EH (cell line): Measurements from ENCODE around the gene UBE2D2.
"Not testable (repeated sequence)": the region's sequence is repeated elsewhere in the genome, so short reads cannot be mapped to it uniquely, and the experiment has no call there.

Source experiments
- DNase-seq: peaks from one replicate; pipeline ENCODE4 v3.0.0-alpha.2; 2015; ENCODE audit warnings: low read depth

UBE2D2 gene

DNA sequence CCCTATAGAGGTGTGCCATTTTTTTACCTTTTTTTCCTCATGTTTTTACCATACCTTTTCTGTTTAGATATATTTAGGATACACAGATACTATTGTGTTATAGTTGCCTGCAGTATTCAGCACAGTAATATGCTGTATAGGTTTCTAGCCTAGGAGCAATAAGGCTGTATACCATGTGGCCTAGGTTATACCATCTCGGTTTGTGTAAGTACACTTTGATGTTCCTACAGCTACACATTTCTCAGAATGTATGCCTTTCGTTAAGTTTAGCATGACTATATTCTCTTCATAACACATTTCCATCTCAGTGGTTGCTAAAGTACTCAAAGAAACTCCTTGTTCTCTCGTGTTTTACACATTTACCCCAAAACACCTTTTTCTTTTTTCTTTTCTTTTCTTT is 23.0 kb downstream of the UBE2D2 start:
- DNase-seq = no peak

DNA sequence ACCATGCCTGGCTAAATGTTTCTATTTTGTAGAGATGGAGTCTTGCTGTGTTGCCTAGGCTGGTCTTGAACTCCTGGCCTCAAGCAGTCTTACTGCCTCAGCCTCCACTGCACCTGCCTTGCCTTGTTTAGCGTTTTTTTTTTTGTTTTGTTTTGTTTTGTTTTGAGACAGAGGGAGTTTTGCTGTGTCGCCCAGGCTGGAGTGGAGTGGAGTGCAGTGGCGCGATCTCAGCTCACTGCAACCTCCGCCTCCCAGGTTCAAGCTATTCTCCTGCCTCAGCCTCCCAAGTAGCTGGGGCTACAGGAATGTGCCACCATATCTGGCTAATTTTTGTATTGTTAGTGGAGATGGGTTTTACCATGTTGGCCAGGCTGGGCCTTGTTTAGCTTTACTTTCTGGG is 27.0 kb downstream of the UBE2D2 start:
- not testable (repeated sequence) for DNase-seq

DNA sequence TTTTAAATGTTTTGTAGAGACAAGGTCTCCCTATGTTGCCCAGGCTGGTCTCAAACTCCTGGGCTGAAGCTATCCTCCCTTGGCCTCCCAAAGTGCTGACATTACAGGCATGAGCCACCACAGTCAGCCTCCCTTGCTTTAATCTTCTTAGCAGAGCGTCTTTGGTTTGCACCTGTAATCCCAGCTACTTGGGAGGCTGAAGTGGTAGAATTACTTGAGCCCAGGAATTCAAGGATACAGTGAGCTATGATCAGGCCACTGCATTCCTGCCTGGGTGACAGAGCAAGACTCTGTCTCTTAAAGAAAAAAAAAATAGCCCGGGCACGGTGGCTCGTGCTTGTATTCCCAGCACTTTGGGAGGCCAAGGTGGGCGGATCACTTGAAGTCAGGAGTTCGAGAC is 27.8 kb downstream of the UBE2D2 start:
- DNase-seq = no peak

DNA sequence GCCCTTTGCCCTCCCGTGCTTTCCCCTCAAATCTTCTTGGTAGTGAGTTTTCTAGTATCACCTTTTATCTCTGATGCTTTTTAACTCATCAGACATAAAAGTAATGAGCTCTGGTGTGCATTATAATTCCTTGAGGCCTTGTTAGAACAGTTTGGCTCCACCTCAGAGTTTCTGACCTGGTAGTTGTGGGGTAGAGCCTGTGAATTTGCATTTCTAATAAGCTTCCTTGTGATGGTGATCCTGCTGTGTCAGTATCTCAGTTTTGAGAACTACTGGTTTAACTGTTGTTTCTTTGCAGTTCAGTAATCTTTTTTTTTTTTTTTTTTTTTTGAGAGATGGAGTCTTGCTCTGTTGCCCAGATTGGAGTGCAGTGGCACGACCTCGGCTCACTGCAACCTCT is 31.1 kb downstream of the UBE2D2 start:
- DNase-seq = no peak

DNA sequence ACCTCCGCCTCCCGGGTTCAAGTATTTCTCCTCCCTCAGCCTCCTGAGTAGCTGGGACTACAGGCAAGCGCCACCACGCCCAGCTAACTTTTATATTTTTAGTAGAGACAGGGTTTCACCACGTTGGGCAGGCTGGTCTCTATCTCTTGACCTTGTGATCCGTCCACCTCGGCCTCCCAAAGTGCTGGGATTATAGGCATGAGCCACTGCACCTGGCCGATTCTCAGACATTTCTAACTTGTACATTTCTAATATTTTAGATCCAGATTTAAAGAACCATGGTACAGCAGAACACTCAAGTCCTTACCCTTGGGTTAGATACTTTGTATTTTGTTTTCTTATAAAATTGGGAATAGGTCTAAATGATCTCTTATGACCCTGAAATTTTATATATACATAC is 31.9 kb downstream of the UBE2D2 start:
- DNase-seq = not testable (repeated sequence)

DNA sequence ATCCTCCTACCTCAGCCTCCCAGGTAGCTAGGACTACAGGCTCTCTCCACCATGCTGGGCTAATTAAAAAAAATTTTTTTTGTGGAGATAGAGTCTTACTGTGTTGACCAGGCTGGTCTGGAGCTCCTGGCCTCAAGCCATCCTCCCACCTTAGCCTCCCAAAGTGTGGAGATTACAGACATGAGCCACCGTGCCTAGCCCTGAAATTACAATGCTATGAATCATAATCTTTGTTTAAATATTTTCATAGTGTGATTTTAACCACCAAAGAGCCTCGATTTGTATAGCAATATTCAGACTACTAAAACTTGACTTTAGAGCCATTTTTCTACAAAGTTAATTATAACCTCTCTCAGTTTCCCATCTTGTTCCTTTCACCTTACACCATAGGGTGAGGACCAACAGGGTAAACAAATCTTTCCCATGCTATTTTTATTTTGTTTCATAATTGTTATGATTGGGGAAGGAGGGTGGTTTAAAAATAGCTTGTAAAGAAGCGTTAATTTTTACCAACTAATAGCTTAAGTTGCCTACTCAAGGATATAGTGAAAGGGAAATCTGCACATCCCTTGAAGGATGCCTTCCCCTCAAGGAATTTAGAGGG is 32.7 kb downstream of the UBE2D2 start:
- DNase-seq = peak; percentile 68

DNA sequence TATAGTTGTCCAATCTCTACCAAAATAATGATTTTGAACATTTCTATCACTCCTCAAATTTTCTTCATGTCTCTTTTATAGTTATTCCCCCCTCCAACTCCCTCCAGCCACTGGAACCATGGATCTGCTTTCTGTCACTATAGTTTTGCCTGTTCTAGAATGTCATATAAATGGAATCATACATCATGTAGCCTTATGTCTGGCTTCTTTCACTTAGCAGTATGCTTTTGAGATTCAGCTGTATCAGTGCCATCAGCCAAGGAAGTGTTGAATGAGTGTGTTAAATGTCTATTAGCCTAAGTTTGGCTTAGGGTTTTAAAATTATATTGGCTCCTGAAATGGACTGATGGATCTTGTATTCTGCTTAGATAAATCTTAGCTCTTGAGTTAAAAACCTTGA is 36.0 kb downstream of the UBE2D2 start:
- DNase-seq = no peak

DNA sequence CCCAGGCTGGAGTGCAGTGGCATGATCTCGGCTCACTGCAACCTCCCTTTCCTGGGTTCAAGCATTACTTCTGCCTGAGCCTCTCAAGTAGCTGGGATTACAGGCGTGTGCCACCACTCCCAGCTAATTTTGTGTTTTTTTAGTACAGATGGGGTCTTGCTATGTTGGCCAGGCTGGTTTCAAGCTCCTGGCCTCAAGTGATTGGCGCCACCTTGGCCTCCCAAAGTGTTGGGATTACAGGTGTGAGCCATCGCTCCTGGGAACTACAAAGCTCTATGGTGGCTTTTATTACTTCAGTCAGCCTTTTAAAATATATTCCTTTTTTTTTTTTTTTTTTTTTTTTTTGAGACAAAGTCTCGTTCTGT is 37.4 kb downstream of the UBE2D2 start:
- DNase-seq = not testable (repeated sequence)

DNA sequence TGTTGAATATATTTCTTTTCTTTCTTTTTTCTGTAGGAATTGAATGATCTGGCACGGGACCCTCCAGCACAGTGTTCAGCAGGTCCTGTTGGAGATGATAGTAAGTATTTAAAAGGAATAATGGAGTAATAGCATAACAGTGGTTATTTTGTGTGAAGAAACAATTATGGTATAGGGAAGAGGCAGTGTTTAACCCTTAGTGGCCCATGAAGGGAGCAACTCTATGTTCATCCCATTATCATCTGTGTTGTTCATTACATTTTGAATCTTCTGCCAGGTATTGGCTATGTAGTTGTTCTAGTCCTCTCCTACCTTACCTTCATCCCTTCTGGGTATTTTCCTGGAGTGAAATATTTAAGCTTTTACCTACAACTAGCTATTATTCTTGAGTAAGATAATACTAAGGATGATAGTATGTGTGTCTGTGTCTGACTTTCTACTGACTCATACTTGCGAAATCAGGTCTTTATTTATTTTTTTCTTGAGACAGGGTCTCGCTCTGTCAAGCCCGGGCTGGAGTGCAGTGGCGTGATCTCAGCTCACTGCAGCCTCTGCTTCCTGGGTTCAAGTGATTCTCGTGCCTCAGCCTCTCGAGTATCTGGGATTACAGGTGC is 39.3 kb downstream of the UBE2D2 start:
- DNase-seq = peak; percentile 75

DNA sequence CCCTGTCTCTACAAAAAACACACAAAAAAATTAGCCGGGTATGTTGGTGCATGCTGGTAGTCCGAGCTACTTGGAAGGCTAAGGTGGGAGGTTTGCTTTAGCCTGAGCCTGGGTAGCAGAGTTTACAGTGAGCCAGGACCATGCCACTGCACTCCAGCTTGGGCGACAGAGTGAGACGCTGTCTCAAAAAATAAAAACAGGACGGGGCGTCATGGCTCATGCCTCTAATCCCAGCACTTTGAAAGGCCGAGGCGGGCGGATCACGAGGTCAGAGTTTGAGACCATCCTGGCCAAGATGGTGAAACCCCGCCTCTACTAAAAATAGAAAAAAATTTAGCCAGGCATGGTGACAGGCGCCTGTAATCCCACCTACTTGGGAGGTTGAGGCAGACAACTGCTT is 40.3 kb downstream of the UBE2D2 start:
- DNase-seq = no peak

DNA sequence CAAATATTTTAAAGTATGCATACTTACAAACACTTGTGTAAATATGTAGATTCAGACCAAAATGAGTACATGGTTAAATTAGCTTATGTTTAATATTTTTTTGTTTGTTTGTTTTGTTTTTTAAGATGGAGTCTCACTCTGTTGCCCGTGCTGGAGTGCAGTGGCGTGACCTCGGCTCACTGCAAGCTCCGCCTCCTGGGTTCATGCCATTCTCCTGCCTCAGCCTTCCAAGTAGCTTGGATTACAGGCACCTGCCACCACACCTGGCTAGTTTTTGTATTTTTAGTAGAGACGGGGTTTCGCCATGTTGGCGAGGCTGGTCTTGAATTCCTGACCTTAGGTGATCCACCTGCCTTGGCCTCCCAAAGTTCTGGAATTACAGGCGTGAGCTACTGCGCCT is 40.8 kb downstream of the UBE2D2 start:
- not testable (repeated sequence) for DNase-seq

DNA sequence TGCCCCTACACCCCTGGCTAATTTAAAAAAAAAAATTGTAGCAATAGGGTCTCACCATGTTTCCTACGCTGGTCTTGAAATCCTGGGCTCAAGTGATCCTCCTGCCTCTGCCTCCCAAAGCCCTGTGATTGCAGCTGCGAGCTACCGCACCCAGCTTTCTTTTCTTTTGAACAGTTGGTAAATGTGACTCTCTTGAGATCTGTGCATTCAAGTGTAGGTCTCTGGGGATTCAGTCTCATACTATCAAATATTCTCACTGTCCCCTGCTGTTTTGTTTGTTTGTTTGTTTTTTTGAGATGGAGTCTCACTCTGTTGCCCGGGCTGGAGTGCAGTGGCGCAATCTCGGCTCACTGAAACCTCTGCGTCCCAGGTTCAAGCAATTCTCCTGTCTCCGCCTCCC is 44.7 kb downstream of the UBE2D2 start:
- DNase-seq = no peak

DNA sequence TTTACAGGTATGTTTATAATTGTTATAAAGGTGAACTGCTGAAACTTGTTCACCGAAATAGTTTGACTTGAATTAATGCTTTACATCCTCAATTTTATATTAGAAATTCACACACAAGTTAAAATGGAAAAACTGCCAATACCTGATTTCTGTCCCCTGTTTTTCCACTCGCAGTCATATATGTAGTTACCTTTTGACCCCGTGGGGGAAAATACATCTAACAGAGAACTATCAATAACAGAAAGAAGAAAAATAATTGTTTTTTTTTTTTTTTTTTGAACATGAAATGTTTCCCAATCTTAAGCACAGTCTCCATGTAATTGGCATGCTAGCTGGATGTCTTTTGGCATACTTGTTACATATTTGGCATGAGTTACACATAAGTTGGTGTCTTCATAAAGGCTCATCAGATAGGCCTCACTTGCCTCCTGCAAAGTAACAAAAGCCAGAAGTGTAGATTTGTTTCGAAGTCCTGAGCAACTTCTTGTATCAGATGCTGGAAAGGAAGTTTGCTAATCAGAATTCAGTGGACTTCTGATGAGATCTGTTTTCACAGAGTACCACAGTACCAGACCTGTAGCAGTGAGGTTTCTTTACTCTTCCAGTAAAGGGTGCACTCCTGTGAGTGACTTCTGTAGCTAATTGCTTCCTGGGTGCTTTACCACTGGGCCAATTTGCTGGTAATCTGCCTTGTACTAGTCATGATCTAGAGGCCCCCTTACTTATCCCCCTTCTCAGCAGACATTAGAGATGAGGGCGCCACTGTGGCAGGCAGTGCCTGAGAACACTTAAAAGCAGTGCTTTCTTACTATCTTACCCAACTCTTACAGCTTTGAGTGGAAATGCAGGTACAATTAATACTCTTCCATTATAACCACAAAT is 50.8 kb downstream of the UBE2D2 start:
- peak; percentile 14 for DNase-seq

DNA sequence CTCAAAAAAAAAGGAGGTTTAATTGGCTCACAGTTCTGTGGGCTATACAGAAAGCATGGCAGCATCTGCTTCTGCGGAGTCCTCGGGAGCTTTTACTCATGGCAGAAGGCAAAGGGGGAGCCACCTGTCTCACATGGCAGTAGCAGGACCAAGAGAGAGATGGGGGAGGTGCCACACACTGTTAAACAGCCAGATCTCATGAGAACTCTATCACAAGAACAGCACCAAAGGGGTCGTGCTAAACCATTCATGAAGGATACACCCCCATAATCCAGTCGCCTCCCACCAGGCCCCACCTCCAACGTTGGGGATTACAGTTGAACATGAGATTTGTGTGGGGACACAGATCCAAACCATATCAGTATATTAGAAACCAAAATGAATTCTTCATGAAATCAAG is 58.7 kb downstream of the UBE2D2 start:
- DNase-seq = no peak

DNA sequence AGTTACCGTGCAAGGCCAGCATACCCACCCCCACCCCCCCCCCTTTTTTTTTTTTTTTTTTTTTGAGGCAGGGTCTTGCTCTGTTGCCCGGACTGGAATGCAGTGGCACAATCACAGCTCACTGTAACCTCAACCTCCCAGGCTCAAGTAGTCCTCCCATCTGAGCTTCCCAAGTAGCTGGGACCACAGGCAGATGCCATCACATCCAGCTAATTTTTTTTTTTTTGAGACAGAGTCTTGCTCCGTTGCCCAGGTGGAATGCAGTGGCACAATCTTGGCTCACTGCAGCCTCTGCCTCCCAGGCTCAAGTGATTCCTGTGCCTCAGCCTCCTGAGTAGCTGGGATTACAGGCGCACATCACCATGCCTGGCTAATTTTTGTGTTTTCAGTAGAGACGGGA is 64.3 kb downstream of the UBE2D2 start:
- DNase-seq = not testable (repeated sequence)

DNA sequence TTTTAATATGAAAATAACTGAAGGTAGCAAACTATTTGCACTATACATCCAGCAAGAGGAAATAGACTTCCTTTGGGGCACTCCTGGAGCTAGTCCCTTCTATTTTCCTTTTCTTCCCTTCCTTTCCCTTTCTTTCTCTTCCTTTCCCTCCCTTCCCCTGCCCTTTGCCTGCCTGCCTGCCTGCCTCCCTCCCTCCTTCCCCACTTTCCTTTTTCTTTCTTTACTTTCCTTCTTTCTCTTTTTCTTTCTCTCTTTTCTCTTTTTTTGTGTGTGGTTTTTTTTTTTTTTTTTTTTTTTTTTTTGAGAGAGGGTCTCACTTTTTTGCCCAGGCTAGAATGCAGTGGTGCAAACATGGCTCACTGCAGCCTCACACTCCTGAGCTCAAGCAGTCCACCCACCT is 69.7 kb downstream of the UBE2D2 start:
- DNase-seq = no peak

DNA sequence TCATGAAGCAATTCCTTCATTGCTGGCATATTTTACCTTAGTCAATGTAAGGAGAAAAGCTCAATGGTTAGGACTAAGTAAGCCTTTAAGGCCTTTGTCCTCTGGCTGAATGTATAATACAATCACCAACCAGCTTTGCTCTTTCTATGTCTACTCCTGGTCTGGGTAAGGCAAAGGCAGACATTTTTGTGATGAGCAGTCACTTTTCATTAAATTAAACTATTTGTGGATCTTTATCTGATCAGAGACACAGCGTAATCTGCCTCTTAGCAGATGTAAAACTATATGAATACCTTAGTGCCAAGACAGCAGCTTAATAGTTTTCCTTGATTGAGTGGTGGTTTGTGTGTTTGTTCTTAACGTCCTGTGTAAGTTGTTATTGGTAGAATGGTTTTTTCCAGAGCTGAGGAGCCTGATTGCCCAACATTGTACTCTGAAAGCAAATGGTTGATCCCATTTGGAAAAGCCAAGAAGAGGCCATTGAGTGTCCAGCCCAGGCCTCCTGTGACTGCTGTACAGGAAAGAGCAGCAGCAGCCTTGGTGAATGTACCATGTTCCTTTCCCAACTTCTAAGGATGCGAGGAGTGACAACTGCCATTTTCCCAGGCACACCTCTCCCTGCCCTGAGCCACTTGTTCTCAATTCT is 70.5 kb downstream of the UBE2D2 start:
- DNase-seq = peak; percentile 27

DNA sequence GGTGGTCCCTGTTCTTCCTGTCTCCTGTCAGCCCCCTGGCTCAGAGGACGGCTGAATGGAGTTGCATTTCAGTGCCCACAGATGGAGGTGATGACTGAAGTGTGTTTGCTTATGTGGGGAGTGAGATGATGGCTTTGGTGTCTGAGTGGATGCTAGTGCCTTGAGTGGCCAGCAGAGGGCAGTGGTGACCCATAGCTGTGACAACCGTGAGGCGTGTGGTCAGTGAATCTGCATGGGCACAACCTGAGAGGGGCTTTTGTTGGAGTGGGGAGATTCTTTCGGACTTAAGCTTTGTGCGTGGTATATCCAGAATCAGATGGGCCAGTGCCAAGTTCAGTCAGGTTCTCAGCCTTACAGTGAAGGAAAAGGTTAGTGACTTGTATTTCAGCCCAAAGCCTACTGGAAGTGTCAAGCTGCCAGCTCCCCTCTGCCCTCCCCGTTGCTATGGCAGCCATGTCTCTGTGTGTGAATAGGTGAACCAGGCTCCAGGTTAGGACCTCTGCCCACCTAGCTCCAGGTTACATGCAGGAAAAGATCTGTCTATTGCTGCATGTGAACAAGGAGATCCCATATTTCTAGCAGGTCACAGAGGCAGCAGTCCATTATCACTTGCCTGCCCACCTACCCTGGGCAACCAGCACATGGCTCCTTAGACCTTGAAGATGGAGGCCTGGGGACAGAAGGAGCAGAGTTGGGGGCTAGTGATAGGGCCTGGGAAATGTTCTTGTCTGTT is 72.3 kb downstream of the UBE2D2 start:
- peak; percentile 81 for DNase-seq

DNA sequence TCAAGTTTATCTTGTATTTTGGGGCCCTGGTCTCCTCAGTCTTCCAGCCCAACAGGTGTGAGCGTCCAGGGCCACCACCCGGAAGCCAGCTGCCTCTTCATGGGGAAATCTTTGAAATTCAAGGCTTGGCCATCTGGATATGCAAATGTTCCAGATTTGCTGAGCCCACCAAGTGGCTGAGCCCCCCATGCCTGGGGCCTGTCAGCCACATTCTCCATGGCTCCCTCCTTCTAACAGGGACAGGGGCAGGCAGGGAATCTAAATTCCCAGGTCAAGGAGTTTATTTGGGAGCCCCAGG is 72.8 kb downstream of the UBE2D2 start:
- no peak for DNase-seq

DNA sequence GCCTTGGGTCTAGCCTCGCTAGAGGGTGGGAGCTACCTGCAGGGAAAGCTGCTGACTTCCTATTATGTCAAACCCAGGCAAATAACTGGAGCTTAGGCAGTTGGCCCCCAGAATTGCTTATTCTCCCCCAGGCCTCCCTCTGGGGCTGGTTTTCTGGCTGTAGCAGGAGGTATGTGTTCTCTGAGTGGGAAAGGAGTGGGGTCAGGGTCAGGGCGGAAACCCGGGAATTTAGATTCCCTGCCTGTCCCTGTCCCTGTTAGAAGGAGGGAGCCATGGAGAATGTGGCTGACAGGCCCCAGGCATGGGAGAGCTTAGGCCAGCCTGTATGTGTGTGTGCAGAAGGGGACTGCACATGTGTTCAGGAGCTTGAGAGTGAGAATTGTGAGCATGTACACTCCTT is 73.4 kb downstream of the UBE2D2 start:
- DNase-seq = no peak

DNA sequence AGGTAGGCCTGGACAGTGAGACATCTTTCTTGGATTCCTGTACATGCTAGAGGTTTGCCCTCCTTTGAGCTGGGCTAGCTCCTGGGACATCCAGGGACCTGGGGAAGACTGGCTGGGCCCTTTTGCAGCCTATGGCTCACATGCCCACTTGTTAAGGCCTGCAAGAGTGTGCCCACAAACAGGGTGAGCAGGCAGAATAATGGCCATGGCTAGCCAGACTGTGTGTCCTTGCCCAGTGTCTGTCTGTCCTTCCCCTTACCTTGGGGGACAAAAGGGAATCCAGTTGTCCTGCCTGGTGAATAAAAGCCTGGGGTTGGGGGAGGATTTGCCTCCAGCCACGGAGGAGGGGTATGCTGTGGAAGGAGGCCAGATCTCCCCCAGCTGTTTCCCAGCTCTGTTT is 74.1 kb downstream of the UBE2D2 start:
- no peak for DNase-seq

DNA sequence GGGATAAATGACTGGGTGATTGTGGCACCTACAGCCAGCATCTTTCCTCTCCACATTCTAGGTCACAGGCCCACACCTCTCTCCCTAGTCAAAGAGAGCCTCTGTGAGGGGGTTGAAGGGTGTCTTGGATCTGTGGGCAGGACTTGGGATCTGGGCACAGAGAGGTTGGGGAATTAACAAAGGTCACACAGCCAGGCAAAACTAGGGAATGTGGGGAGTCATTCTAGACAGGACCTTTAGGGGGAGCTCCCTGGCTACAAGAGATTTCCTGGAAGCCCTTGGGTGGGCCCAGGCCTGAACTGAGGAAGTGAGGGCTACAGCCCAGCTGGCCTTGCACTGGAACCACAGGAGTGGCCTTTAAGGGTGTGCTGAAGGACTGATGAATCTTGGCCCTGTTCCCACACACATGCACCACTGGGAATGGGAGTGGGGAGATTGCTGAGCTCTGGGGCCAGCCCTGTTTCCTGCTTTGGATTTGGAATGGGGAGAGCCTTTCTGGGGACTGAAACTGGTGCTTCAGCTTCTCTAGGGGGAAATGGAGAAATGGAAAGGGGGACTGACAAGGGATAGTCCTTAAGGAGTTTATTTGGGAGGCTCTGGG is 74.6 kb downstream of the UBE2D2 start:
- peak; percentile 97 for DNase-seq
